NCI-H69 (cell line): ENCODE results near the gene PRR5L.

Experiments
- DNase-seq: peaks from one replicate; lab custom pipeline; 2025; lab: John Stamatoyannopoulos, UW

PRR5L gene

DNA sequence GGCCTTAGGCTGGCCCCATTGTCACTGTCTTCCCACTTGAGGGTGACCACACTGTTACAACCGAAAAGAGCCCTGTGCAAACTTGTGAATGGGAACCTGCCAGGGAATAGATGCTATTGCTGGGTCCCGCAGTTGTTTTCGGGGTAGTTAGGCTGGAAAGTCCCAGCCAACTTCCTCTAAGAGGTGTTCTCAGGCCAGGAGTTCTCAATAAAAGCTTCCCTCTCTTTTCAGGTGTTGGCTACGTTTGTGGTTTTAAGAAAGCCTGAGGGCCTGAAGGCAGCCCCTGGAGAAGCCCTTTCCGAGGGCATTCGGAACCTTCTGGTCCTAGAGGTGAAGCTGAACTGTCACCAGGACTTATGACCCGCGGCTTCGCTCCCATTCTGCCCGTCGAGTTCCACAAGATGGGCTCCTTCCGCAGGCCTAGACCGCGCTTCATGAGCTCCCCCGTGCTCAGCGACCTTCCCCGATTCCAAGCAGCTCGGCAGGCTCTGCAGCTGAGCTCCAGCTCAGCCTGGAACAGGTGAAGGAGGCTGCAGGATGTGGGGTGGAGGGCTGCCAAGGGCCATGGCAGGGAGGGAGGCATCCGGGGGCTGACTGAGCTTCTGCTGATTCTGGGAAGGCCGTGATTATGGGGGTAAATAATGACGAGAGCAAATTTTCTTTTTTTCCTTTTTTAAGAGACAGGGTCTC is 104.8 kb downstream of the PRR5L start:
- DNase-seq: no peak

DNA sequence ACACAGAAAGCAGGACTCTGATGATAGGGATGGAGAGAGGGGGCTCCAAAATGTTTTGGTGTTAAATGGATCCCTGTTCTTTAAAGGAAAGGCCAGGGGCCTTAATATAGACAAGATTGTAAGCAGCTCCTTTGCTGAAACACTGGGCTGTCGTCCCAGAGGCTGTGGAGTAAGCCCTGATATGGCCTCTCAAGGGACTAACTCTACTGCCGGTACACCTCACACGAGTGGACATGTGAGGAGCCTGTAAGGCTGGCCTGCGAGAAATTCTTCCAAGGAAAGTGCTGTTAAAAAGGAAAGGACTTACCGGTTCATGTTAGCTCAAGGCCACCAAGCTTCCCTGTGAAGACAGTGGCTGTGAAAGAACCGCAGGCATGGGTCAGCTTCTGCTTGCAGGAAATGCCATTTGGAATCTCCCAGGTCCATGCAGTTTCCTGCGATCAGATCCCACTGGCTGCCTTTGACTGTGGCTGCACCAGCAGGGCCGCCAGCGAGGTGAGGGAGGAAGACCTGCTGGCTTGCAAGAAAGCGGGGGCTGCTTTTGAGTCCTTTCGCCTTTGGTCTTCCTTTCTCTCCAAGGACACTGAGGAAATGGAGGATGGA is 106.6 kb downstream of the PRR5L start:
- DNase-seq: no peak

DNA sequence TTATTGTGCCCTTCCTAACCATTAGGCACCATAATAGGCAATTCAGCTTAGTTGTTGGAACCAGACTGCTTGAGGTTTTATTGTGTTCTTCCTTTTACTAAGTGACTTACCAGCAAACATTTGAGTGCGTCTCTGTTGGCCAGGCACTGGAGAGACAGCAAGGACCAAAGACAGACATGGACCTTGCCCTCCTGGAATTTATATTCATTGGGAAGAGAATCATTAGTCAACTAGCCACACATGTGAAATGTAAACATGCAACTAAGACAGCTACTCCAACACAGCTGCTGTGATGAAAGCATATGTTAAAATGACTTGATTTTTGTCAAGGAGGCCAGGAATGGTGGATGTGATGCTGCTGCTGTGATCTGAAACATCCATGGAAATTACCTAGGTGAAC is 107.6 kb downstream of the PRR5L start:
- DNase-seq: no peak

DNA sequence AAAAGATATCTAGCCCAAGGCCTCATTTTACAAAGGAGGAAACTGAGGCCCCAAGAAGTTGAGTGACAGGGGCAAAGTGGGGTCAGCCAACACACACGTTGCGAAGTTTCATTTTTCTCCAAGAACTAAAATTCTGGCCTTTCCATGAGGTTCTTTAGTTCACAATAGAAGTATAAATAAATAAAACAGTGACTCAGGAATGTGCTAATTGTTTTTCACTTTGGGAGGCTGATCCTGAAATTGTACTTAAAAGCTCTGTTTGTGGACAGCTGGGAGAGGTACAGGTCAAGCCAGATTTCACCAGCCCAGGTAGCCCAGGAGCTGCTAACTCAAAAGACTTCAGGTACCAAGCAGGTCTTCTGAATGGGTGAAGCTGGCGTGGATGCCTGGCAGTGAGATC is 108.7 kb downstream of the PRR5L start:
- DNase-seq: no peak

DNA sequence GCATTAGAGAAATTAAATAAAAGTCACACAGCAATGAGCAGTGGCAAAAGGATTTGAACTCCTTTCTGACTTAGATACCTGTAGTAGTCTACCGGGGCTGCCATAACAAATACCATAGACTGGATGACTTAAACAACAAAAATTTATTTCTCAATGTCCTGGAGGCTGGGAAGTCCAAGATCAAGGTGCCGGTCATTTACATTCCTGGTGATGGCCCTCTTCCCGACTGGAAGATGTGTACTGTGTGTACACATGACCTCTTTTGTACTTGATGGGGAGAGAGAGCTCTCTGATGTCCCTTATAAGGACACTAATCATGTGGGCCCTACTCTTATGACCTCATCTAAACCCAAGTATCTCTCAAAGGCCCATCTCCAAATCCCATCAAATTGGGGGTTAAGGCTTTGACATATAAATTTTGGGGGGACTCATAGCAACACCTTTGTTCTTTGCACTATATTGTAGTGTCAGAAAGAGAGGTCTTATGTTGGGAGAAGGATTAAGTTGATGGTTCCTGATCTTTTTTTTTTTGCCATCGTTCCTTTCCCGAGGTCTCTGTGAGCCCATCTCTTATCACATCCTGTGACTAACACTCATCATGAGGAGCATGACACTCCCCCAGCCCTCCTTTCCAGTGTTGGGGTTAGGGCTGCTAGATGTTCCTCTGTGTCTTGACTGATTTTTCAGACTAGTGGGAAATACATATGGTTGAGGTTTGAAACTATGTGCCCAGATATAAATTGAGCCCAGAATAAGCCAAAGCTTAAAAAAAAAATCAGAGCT is 109.7 kb downstream of the PRR5L start:
- DNase-seq: no peak

DNA sequence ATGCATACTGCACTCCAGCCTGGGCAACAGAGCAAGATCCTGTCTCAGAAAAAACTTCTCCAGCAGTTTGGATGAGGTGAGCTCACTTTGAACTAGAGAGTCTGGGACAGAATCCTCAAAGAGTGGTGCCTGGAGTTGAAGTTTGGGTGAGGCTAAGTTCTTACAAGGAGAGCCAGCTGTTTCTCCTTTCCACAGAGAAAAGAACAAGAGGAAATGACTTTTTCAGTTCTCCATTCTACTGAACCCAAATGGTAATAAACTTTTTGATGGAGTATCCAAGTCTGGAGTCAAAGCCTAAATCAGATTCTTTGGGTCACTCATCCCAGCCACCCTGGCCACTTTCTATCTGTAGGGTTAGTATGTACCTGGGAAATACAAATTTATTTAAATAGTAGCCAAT is 111.3 kb downstream of the PRR5L start:
- DNase-seq: no peak

DNA sequence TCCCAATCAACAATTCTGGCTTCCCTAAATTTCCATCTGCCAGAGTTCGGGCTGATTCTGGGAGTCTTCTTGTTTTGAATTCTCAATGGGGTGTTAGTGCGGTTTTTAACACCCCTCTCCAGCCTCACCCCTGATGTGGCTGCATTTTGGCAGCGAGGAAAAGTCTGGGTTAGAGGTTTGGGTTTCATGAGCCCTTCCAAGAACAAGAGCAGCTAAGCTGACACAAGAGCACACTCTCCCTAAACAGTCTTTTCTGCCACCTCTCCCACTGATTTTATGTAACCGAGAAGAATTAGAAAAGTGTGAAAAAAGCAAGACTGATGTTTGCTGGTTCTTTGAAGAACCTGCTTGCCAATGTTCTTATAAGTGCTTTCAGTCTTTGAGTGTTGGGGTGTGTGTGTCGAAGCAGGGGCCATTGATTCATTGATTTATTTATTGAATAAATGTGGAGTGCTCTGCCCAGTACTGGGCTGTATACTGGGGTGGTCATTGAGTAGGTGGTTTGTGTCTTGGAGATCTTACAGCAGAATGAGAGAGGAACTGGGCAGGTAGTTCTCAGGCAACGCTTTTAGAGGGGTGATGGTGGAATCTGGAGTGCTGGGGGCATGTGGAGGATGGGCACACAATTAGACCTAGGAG is 112.5 kb downstream of the PRR5L start:
- no peak for DNase-seq

DNA sequence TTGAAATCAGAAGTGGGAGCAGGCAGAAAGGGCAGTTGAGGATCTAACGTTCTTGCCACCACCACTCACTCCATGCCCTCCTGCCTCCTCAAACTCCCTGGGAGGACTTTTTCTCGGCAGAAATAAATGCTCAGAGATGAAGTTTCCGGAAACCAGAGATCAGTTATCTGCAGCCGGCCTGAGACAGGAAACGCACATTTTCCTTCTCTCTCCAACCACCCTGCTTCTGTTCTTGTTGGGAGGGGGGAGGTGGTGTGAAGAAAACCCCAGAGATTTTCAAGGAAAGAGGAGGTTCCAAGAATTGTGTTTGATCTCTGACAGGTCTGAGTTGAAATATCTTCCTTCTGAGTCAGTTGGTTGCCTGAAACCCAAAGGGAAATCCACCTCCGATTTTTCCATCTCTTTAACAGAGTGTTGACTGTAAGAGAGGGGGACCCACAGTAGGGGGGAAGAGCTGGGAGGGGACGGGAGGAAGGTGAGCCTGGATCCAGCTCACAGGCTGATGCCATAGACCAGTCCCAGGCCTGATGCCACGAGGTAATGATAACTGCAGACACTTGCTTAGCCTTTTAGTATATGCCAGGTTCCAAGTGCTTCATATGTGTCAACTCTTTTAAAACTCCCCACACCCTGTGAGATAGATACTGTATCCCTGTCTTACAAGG is 113.2 kb downstream of the PRR5L start:
- DNase-seq: no peak

DNA sequence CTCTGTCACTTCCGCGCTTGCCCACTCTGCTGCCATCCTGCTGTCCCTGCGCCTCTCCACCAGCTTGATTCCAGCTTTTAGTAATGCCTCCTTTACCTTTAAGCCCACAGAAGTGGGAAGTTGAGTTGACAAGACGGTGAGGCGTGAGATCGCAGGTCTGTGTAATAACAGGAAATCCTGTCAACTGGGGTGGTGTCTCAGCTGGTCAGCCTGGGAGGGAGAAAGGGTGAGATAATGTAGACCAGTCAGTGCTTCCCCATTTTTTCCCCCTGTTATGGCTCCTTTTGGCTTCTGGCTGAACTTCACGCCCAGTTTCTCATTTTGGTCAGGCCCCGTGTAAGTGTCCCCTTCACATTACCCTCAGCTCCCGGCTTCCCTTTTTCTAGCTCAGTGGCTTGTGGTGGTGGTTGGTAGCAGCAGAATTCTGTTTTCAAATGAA is 115.1 kb downstream of the PRR5L start:
- no peak for DNase-seq

DNA sequence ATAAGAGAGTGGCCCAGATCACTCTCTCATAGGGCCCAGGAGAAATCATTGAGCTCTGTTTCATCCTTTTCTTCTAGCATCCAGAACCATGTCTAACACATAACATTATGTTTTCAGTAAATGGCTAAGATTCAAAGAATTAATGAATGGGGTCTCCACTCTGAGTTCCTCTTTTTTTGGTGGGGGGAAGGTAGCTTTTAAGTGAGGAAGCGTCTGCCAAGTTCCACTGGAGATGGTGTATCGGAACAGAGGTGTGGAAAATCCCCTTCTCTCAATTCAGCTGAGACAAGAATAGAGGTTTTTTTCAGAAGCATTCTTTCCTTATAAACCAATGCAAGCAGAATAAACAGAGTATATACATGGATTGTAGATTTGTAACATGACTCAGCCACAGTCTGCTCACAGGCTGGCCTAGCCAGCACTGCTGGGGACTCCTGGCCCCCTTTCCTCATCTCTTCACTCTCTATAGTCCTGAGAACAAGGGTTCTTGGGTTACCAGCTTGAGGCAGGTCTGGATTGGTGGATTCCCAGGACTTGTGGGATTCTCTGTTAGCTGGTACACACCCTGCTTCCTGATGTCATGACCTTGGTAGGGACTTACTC is 116.8 kb downstream of the PRR5L start:
- no peak for DNase-seq

DNA sequence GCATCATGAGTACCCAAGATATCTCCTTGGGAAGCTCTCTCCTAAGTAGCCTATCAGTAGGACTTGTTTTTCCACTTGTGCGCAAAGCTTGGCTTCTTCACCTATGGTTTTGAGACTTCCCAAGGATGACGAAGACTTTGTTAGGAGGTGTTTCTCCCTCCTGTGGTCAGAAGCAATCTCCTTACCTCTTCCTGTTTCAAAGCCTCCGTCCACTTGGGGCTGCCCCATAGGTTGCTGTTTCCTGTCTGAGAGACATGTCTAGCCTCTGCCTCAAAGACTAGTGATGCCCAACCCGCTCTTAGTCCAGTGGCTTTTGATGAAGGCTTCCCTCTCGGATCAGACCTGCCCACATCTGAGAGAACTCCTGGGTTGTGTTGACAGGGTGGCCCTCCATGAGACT is 121.1 kb downstream of the PRR5L start:
- no peak for DNase-seq

DNA sequence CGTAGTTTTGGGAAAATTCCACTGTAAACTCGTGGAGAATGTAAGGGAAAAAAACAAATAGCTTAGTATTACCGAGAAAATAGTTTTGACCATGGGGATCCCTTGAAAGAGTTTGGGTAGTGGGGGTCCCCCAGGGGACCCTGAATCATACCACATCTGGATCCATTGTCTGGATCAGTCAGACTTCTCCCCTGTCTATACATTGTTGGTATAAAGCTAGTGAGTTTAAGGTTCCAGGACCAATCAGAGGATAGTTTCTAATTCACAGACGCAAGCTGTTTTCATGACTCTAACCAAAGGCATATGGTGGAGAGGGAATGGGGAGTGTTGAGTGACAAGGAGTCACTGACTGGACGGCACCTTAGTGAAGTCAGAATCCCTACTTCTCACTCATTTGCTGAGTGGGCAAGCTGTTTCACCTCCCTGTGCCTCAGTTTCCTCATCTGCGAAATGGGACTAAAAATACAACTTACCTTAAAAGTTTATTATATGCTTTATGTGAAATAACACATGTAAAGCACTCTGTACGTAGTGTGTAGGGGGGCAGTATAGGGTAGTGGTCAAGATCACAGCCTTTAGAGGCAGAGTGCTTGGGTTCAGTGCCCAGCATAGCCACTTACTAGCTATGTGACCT is 123.8 kb downstream of the PRR5L start:
- DNase-seq: no peak

DNA sequence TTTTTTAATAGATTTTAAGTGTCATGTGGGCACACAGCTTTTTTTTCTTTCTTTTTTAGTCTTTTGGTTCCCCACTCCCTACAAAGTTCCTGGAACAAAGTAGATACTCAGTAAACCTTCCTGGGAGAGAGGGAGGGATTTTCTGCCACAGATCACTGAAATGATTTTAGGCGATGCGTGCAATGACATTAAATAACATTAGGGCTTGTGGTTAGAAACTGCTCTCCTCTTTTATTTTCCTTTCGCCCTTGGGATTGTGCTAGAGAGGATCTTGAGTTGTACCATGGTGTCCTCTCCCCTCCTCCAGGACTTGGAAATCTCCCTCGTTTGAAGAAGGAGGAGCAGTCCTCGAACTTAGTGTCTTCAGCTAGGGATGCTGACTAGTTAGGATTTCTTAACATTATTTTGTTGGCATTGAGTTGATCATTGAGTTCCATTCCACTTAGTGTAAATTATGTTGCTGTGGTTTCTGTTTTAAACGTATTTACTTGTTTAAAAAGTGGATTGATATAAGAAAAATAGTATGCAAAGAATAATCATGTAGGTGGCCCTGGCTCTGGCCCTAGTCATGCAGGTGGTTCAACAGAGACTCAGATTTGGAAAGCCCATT is 125.6 kb downstream of the PRR5L start:
- no peak for DNase-seq

DNA sequence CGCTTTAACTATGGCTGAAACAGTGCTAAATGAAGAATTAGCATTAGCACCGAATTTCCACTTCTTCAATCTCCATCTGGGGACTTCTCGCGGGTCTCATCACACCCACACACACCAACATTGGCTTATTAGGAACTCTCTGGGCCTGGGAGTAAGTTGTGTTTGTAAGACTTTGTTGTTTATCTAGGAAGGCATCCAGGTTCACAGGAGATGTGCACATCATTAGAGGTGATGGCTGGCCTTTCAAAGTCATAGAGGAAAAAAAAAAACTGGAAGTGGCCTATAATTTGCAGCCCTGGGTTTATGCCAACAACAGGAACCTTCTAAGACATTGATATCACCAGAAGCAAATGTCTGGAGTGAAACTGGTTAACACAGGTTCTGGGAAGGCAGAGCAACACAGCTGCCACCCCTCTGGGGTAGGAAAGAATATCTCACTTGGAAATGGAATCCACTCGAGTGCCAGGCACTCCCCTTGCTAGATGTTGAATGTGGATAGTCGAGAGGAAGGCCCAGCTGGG is 129.5 kb downstream of the PRR5L start:
- DNase-seq: peak; percentile 56

DNA sequence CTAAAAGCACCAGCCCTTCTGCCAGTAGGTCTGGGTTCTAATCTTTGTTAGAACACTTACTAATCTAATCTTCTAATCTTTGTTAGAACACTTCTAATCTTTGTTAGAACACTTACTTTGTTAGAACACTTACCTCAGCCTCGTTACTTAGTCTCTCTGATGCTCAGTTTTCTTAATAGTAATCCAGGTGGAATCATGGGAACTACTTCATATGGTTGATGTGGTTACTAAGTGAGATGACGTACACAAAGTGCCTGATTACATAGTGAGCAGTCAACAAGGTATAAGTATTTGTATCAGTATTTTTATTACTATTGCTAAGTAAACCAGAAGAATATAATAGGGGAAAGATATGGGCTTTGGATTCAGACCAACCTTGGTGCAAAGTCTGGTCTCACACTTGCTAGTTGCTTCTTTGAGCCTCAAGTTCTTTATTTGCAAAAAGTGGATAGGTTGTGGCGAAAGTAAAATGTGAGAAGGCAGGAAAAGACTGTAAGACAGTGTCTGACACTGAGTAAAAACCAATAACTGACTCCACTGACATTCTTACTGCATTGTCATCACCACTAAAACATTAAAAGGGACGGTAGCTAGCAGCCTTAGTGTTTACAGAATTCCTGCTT is 130.2 kb downstream of the PRR5L start:
- DNase-seq: no peak

DNA sequence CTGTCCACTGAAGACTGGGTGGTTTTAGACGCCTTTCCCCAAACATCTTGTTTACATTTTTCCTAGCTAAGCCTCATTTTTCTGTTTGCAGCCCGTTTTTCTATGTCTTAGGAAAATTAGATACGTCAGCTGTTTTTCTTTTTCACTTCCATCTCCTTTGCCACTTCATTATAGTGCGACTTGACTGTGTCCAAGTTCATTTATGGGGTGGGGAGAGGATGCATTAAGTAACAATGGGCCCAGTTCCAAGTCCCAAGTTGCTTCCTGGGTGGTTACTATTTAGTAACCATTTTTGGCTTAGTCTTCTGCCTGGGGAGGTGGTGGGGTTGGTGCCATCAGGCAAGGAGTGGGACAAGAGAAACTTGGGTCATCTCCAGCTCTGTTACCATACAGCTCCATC is 131.0 kb downstream of the PRR5L start:
- no peak for DNase-seq

DNA sequence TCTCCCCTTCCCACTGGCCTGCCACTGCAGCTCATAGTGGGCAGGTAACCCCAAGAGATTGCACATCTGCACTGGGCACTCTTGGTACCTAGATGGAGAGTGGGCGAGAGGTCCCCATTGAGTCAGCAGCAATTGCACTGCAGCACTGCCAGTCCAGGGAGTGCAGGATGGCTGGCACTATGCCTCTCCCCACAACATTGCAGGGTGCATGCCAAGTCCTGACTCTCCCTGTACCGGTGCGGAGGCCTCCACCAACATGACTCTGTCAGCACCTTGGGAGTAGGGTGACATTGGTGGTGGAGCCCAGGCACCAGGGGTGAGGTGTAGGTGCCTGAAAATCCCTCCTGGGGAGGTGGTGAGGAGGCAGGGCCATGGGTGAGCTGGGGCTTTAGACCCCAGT is 131.8 kb downstream of the PRR5L start:
- no peak for DNase-seq

DNA sequence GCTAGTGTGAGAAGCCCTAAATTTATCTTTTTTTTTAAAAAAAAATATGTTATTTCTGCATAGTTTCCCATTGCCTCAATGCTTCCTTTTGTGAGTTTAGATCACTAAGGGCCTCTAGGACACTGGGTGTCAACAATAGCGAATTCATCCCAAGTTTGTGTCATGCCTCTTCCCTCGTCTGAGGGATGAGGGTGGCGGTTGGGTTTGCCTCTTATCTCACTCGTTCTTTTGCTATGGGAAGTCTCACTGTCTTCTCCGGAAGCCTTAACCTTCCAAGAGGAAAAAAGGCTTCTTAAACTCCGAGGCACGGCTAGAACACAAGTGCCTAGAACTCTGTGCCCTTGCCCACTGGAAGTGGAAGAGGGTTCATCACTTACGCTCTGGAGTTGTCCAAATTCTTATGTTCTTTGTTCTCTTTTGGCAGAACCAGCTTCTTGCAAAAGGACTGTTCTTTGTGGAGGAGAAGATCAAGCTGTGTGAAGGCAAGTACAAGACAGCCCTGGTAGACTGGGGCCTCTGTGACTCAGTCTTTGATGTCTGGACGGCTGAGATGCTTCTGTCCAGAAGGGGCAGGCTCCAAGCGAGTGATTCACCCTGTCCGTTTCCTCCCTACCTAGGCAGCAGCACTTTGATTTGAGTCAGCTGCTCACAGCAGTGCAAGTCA is 135.5 kb downstream of the PRR5L start:
- DNase-seq: no peak

DNA sequence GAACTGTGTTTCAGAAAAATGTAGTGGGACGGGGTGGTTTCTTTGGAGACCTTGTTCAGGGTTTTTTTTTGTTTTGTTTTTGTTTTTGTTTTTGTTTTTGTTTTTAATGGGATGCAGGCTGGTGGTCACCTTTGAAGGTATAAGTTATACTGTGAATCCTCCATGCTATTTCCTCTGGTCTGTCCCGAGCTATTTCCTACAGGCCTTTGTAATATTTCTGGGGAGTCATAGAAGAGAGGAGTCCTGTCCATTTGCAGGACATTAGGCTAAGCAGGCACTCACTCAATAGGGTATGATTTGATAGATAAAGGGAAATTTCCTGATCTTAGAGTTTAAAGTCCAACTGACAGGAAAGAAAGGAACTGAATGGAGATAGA is 136.0 kb downstream of the PRR5L start:
- no peak for DNase-seq

DNA sequence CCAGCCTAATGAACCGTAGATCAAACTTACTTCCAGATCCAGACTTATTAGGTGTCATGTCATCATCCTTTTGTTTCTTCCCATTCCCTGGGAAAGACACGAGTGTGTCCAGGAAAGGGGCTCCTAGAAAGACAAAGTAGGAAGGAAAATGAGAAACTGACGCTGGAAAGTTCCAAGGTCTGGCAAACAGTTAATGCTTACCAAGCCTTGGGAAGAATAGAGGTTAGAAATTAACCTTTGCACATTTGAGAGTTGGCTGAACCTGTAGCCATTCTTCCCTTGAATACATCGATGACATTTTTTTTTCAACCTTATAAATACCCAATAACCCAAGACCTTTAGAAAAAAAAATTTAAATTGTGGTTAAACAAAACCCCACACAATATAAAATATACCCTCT is 136.7 kb downstream of the PRR5L start:
- DNase-seq: no peak
